NCI-H2196 (cell line): Measurements from ENCODE around the gene PTRH2.
"Not testable (repeated sequence)": the region's sequence is repeated elsewhere in the genome, so short reads cannot be mapped to it uniquely, and the experiment has no call there.

Experiments used
- DNase-seq: peaks from one replicate; lab custom pipeline; 2025; ENCODE audit not compliant: unreplicated experiment; lab: John Stamatoyannopoulos, UW

The PTRH2 gene

GRCh38 chr17:59671386-59671785 is 35.8 kb downstream of the PTRH2 start:
- DNase-seq: no peak

DNA sequence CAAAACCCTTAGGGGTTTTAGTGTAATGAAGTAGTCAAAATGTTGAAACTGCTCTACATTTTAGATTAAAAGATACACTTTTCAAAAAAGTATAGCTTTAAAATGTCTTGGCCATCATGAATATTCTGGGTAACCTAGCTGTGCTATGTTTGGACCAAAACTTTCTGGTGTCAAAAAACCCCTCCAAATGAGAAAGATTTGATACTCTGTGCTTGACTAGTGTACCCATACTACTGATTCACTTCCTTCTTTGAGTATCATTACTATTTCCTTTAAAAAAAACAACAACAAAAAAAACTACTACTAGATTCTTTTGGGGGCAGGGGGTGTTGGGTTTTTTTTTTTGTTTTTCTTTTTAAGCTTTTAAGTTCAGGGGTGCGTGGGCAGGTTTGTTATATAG is 37.3 kb downstream of the PTRH2 start:
- DNase-seq: no peak

DNA sequence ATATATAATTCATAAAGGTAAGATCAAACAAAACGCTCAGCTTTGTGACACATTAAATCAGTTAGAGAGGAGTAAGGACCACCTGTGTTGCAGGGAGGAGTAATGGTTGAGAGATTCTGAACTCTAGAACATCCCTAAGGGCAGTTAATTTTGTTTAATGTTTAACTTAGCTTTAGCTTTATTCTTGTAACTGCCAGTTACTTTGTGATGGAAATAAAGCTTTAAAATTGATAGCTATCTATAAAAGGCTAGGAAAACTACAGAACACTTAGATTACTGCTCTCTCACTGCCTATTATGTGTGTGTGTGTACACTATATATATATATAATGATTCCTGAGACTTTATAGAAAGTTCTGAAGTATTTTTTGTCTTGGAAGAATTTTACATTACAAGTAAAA is 37.8 kb downstream of the PTRH2 start:
- no peak for DNase-seq

DNA sequence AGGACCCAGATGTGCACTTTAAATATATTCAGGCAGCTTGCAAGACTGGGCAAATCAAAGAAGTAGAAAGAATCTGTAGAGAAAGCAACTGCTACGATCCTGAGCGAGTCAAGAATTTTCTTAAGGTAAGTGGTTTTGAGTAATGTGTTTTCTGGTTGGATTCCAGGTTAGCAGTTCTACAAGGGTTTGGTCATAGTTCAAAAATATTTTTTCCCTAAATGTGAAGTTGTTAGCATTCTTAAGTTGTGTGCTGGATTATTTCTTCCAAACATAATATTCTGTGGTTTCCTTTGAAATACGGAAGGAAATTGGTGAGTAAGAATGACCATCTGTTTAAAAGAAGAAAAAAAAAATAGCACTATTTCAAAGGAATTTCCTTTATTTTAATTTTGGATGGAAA is 38.4 kb downstream of the PTRH2 start:
- no peak for DNase-seq

DNA sequence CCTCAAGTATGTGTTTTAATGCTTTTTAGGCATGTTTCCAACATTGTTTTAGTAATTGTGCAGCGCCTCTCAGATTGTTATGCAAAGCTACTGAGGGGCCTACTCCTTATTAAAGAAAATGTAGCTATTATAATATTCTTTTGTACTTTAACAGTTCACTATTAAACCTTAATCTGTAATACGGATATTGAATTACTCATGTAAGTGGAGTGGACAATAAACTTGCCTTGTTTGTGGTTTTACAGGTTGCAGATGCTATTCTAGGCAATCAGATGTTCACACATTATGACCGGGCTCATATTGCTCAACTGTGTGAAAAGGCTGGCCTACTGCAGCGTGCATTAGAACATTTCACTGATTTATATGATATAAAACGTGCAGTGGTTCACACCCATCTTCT is 41.0 kb downstream of the PTRH2 start:
- no peak for DNase-seq

- DNase-seq: not testable (repeated sequence)
Observed at GRCh38 chr17:59656624-59657023, 50.6 kb downstream of the PTRH2 start.

DNA sequence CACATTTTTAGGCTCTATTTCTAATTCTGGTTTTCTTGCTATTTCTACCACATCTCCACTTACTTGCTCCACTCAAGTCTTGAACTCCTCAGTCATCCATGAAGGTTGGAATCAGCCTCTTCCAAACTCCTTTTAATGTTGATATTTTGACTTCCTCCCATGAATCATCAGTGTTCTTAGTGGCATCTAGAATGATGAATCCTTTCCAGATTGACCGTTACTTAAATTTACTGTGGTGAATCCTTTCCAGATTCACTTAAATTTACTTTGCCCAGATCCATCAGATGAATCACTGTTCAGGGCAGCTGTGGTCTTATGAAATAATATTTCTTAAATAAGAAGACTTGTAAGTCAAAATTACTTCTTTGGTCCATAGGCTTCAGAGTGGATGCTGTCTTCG is 55.1 kb downstream of the PTRH2 start:
- no peak for DNase-seq

DNA sequence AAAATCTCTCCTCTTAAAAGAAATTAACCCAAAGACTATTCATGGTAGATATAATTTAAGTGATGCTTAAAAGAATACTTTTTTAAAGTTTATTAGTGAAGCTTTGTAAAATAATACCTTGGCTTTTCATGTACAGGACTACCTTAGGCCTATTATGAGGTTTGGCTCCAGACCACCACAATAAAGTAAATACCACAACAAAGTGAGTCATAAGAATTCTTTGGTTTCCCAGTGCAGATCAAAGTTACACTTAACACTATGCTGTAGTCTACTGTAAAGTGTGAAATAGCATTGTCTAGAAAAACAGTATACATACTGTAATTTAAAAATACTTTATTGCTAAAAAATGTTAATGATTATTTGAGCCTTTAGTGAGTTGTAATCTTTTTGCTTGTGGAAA is 55.9 kb downstream of the PTRH2 start:
- no peak for DNase-seq

- no peak for DNase-seq
Observed at GRCh38 chr17:59650642-59651041, 56.6 kb downstream of the PTRH2 start.

DNA sequence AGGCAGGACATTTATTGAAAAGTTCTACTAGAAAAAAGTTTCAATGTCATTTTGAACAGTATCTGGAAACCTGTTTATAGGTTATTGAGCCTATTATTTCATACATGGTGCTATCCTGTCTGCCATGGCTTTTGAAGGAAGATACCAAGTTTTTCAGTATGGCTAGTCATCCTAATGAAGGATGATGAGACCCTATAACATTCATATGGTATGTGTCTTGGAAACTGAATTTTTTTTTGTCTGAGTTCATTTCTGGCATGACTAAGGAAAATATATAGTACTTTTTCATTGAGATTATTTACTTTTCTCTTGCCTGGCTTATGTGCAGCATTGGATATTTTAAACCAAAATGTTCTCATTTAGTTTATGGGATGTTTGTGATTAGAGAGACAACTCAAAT is 57.3 kb downstream of the PTRH2 start:
- DNase-seq: no peak
